Effector CD8-positive, alpha-beta T cell (primary cell): ENCODE measurements around the gene ELF2.
A peak's percentile ranks its signal among the peaks of the same experiment; 100 is the strongest.
"Not testable (repeated sequence)": the region's sequence is repeated elsewhere in the genome, so short reads cannot be mapped to it uniquely, and the experiment has no call there.

Experiments
- DNase-seq: peaks from one replicate; lab custom pipeline; 2025; lab: John Stamatoyannopoulos, UW
- total RNA-seq, 4 experiments: gene quantifications; one replicate each; lab custom pipeline; 2026; lab: John Stamatoyannopoulos, UW

The ELF2 gene
- 66.6 to 103 (median 87.3) reads per million in 4 experiments for total RNA-seq

DNA sequence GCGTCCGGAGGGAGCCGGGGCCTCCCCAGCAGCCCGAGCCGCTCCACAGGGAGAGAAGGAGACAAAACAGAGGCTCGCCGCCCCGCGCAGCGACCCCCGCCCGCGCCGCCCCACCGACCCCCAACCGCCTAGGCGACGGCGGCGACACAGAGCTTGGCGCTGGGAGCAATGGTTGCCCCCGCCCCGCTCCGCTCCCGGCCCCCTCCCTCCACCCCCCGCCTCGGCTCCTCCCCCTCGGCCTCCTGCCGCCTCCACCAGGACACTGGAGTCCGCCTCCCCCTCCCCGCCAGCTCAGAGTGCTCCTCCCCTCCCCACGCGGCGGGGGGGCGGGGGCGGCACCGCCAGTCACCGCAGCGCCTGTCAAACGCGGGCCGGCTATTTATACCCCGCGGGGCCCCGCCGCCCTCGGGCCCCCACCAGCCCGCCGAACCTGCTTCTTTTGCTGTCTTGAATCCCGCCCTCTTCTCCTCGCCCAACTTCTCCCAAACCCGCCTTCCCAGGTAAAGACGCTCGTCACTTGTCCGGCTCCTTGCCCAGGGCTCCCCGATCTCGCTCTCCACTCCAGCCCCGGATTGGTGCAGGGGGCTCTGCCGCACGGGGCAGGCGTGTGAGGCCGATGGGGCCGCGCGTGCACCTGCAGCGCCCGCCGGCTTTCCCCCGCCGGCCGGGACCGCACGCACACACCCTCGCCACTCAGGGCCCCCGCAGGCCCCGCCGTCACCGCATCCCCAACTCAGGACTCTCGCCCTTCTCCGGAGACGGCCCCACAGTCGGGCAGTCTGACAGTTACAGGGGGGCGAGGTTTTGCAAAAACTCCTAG, at the start of gene ELF2:
Gene ELF2, minus strand, starts transcription at position 170 of the 820 bp plus-strand sequence. CDS start 39,517 bp downstream, outside the sequence.
- DNase-seq: peak; percentile 63

DNA sequence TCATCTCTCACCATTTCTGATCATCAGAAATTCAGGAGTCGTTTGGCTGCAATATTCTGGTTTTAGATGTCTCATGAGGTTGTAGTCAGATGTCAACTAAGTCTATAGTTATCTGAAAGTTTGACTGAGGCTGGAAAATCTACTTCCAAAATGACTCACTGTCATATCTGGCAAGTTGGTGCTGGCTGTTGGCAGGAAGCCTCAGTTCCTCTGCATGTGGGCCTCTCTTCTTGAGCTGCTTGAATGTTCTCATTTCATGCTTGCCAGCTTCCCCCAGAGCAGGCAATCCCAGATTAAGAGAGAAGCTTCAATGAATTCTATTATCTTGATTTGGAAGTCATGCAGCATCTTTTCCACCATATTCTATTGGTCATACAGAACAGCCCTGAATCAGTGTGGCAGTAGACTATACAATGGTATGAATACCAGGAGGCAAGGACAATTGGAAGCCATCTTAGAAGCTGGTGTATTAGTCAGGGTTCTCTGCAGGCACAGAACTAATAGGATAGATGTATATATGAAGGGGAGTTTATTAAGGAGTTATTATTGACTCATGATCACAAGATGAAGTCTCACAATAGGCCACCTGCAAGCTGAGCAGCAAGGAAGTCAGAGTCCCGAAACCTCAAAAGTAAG, 46.8 kb upstream of the ELF2 start:
- DNase-seq: no peak

DNA sequence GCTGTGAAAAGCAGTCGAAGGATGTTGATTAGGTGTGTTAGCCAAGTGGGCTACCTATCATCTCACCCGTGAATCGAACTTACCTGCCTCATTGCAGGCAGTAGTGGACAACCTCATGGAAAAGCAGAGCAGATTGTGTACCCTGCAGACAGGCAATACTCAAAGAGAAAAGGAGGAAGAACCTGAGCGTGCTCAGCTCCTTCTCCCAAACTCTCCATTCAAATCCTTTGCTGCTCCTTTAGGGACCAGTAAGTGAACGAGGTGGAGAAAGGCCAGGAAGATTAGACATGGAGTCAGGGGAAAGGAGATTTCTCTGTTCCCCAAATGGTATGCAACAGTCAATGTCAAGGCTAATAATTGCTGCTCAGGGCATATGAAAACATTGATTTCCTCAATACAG, 45.2 kb upstream of the ELF2 start:
- DNase-seq: no peak

- no peak for DNase-seq
Observed at GRCh38 chr4:139221687-139222086, 44.7 kb upstream of the ELF2 start.

GRCh38 chr4:139219450-139220055, 42.5 kb upstream of the ELF2 start:
- DNase-seq: no peak

DNA sequence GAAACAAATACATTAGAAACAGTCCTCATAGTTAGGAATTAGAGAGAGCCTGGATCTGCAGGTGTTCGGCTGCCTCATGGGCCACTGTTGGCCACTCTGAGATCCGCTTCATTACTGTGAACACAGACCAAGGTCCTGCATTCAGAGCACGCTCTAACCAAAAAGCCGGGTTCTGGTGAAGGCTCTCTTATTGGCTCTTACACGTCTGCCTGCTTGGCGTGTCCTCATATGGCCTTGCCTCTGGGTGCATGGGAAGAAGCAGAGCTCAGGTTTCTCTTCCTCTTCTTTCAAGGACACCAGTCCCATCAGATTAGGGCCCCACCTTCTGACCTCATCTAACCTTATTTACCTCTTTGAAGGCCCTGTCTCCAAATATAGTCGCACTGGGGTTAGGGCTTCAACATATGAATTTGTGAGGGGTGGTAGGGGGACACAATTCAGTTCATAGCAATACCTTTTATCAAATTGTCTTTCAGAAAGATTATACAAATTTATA, 37.1 kb upstream of the ELF2 start:
- DNase-seq: no peak

- not testable (repeated sequence) for DNase-seq
Observed at GRCh38 chr4:139213633-139214032, 36.6 kb upstream of the ELF2 start.

- no peak for DNase-seq
Observed at GRCh38 chr4:139212900-139213299, 35.9 kb upstream of the ELF2 start.

DNA sequence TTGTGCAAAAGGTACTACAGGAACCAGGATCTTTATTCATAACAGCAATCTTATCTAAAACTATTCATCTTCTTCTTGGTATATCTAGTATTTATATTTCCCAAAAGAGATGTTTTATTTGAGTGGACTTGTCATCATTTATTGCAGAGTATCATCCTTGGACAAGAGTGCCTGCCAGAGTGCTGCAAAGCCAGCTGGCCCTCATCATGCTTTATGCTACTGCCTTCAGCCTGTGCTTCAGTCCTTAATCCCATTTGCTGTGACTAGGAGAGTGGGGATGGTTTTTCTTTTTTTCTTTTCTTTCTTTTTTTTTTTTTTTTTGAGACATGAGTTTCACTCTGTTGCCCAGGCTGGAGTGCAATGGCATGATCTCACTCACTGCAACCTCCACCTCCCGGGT, 33.5 kb upstream of the ELF2 start:
- DNase-seq: no peak

DNA sequence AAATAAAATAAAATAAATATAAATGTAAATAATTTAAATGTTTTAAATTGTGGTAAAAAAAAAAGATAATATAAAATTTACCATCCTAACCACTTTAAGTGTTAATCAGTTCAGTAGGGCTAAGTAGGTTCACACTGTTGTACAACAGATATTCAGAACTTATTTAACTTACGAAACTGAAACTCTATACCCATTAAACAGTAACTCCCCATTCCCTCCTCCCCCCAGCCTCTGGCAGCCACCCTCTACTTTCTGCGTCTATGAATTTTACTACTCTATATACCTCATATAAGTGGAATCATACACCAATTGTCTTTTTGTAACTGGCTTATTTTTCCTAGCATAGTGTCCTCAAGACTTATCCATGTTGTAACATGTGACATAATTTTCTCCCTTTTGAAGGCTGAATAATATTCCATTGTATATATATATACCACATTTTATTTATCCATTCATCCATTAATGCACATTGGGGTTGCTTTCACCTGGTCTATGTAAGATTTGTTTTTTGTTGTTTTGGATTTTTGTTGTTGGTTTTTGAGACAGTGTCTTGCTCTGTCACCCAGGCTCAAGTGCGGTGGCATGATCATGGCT, 32.5 kb upstream of the ELF2 start:
- no peak for DNase-seq

- DNase-seq: no peak
Observed at GRCh38 chr4:139208404-139208945, 31.5 kb upstream of the ELF2 start.

GRCh38 chr4:139207873-139208403, 30.9 kb upstream of the ELF2 start:
- no peak for DNase-seq

DNA sequence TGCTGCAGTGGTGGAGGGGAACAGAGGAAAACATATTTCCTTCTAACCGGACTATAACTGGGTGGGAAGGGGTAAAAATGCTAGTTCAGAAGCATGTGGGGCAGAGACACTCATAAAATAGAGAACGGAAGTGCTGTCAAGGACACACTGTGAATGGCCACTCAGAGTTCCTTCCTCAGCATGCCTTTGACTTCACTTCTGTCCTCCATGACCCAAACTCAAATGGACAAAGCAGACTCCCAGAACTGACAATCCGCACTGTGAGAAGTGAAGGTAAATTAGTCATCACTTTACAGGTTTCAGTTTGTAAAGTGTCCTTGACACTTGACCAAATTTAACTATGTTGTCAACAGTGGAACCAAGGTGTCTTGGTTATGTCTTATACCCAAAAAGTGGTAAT, 30.2 kb upstream of the ELF2 start:
- DNase-seq: no peak

GRCh38 chr4:139202991-139203390, 26.0 kb upstream of the ELF2 start:
- DNase-seq: no peak

DNA sequence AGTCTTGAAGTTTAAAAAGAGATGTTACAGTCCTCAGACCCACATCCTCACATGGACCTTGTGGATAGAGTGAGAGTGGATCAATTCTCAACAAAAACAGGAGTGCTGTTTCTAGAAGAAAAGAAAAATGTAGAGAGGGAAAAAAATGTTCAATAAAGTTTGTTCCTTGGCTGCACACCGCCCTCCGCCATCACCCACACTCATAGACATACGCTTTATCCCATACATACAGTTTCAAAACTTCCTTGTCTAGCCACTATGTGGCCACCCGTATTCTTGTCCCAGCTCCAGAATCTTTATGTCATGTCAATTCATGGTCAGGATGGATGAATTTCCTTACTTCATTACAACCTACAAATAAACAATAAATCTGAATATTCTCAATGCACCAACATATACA, 23.5 kb upstream of the ELF2 start:
- DNase-seq: no peak

GRCh38 chr4:139200102-139200501, 23.1 kb upstream of the ELF2 start:
- no peak for DNase-seq

- not testable (repeated sequence) for DNase-seq
Observed at GRCh38 chr4:139197214-139197613, 20.2 kb upstream of the ELF2 start.

DNA sequence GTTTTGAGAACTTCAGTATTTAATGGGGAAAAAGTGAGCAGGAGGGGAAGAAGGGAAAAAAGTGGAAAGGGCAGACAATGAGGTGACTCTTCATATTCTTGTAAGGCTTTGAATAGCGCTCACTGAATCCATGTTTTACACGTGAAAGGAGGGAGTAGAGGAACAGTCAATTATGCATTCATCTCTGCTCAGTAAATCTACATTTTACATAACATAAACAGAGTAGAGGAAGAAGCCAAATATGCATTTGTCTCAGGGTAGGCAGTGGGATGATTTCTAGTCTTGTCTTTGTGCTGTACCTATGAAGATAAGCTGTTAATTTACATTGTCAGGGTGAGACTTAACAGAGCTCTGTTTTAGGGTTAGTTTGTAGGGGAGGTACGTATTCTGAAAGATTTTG, 19.4 kb upstream of the ELF2 start:
- no peak for DNase-seq

- no peak for DNase-seq
Observed at GRCh38 chr4:139191373-139191772, 14.4 kb upstream of the ELF2 start.

- no peak for DNase-seq
Observed at GRCh38 chr4:139189972-139190371, 13.0 kb upstream of the ELF2 start.

GRCh38 chr4:139189417-139189749, 12.4 kb upstream of the ELF2 start:
- no peak for DNase-seq
